Activated CD4-positive, alpha-beta T cell treated with anti-CD3 and anti-CD28 coated beads, Interleukin-2, amount 10 ng/mL, durations not matched to agents 24 days and 14 days (primary cell): ENCODE results near the gene PTF1A. TPM values are rescaled to one million over a fixed set of nuclear protein-coding genes. Genes with fewer than 3 reads are reported as not detected.

Experiments used
- DNase-seq: peaks from one replicate; pipeline ENCODE4 v3.0.0; 2022
- H3K27ac Mint-ChIP-seq: one replicate; pipeline ENCODE4 v1.8.0; 2022; ENCODE audit warnings: mild to moderate bottlenecking, mixed read lengths
- H3K27me3 Mint-ChIP-seq: one replicate; pipeline ENCODE4 v1.8.0; 2022; ENCODE audit warnings: mixed read lengths
- H3K36me3 Mint-ChIP-seq: one replicate; pipeline ENCODE4 v1.8.0; 2022; ENCODE audit warnings: low read depth, mild to moderate bottlenecking, mixed read lengths
- H3K4me1 Mint-ChIP-seq: one replicate; pipeline ENCODE4 v1.8.0; 2021; ENCODE audit warnings: mixed read lengths
- H3K4me3 Mint-ChIP-seq: one replicate; pipeline ENCODE4 v1.8.0; 2022; ENCODE audit warnings: mild to moderate bottlenecking, moderate library complexity, mixed read lengths
- H3K9me3 Mint-ChIP-seq: one replicate; pipeline ENCODE4 v1.8.0; 2021; ENCODE audit warnings: mixed read lengths
- intact Hi-C: fragments of 100-400 bp; cut with micrococcal nuclease; formaldehyde crosslinking; loops from one replicate; pipeline ENCODE4 v1.15.1; 2023
- total RNA-seq: library from RNA; stranded (reverse); gene quantifications from 2 replicates; pipeline ENCODE4 v1.2.3, GENCODE V29; 2022

Gene PTF1A
- total RNA-seq, 1 donor from 2014 or later: not detected

DNA sequence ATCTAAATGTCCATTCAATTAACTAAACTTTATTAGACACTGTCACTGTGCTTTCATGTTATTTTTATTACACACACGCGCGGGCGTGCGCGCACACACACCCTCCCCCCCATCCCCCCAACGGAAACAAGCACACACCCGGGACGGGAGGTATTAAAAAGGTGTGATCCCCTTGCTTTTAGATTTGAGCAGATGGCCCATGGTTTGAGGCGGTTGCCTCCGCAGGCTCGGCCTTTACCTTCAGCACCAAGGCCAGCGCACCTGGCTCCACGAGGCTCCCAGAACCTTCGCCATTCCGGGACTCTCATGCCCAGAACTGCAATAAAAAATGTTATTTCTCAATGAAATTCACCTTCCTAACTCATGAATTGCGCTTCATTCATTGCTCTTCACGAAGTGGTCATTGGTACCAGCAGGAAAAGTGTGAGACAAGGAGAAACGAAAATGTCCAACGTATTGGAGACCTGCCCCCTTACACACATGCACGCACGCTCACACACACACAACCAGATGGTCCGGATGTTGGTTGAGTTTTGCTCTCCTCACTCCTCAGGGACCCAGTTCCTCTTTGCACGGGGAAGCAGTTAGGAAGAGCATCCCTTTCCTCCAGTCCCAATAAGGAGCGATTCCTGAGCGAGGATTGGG lies 20.8 kb upstream of the PTF1A start:
- Mint-ChIP-seq H3K4me1 (no peaks in the 10 kb centered on the region), H3K36me3 (no peaks in the 10 kb centered on the region), H3K27ac (no peak overlapping the region), H3K4me3 (no peak overlapping the region), H3K9me3 (peaks cover 5% of the 10 kb centered on the region), H3K27me3 (peaks cover 64% of the 10 kb centered on the region)
- no peak for DNase-seq
- intact Hi-C loops: loop anchor here (10.0 kb wide), 1 partner anchor 697 kb away; no protein-coding TSS in a partner anchor

DNA sequence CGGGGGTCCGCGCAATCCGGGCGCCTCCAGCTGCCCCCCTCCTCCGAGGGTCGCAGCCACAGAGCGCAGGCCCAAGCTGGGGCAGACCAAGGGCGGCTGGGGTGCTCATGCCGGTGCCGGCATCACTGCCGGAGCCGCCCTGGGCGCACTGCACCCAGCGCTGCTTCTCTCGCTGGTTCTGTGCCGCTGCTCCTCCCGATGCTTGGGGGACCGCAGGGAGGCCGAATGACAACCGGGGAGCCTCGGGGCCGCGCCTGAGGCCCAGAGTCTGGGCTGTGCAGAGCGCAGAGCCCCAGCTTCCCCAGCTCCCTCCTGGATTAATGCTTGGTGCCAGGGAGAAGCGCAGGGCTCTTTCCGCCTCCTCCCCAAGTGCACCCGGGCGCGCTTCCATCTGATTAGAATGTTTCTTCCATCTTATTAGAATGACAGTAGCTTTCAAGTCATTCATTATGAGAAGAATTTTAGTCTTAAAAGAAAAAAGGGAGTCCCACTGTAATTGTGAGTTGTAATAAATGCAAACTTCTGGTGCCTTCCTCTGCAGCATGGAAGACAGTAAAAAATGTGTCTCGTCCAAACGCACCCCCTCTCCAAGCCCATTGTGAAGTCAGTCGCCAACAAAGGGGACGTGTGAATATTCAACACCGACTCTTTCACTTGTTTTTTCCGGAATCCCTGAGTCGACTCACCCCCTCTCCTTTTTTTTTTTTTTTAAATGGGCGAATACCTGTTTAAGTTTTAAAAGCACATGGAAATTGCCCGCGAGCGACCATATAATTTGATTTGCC lies 19.5 kb upstream of the PTF1A start:
- Mint-ChIP-seq H3K27ac (peak overlapping the region; percentile 48), H3K9me3 (peaks cover 5% of the 10 kb centered on the region), H3K27me3 (peaks cover 72% of the 10 kb centered on the region), H3K4me3 (no peak overlapping the region), H3K4me1 (no peaks in the 10 kb centered on the region), H3K36me3 (no peaks in the 10 kb centered on the region)
- DNase-seq: no peak
- intact Hi-C loops: loop anchor here (2.0 to 10.0 kb wide), 3 partner anchors 18 to 698 kb away; no protein-coding TSS in a partner anchor

DNA sequence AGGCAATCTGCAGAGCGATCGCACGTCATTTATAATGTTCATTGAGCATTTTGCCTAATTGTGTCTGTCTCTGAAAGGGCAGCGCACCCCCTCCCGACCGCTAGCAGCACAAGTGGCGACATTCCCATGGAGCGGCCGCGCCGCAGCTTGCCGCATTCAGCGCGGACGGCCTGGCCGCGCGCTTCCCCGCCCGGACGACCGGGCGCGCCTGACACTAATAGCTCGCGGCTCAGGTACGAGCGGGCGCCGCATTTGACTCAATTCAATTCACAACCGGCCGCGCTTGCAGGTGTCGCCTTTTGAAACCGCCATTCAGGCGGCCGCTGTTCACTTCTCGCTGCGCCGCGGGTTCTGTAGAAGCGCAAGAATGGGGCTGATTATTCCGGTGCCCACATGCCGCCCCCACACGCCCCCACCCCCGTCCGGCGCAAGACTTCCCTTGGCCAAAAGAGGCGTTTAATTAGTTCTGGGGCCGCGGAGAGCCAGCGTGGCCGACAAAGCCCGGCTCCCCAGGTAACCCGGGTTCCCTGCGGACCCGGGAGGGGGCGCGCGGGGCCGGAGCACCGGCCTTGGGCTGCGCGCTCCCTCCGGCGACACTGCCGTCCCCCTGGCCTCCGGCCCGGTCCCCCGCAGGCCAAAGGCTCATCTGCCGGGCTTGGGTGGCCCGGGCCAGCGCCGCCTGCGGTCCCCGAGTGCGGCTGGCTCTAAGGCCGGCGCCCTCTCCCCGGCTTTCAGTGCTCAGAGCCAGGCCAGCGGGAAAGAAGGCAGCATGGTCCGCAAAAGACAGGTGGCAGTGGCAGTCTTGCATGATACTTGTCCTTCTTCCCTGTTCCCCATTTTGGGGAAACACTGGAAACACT lies 18.7 kb upstream of the PTF1A start:
- no peak overlapping the region for H3K4me3 Mint-ChIP-seq
- H3K27me3 Mint-ChIP-seq: peaks cover 72% of the 10 kb centered on the region
- no peak for DNase-seq
- H3K9me3 Mint-ChIP-seq: peaks cover 5% of the 10 kb centered on the region
- no peak overlapping the region for H3K27ac Mint-ChIP-seq
- H3K4me1 Mint-ChIP-seq: no peaks in the 10 kb centered on the region
- no peaks in the 10 kb centered on the region for H3K36me3 Mint-ChIP-seq
- intact Hi-C loops: loop anchor here (2.0 to 10.0 kb wide), 3 partner anchors 17 to 699 kb away; no protein-coding TSS in a partner anchor

DNA sequence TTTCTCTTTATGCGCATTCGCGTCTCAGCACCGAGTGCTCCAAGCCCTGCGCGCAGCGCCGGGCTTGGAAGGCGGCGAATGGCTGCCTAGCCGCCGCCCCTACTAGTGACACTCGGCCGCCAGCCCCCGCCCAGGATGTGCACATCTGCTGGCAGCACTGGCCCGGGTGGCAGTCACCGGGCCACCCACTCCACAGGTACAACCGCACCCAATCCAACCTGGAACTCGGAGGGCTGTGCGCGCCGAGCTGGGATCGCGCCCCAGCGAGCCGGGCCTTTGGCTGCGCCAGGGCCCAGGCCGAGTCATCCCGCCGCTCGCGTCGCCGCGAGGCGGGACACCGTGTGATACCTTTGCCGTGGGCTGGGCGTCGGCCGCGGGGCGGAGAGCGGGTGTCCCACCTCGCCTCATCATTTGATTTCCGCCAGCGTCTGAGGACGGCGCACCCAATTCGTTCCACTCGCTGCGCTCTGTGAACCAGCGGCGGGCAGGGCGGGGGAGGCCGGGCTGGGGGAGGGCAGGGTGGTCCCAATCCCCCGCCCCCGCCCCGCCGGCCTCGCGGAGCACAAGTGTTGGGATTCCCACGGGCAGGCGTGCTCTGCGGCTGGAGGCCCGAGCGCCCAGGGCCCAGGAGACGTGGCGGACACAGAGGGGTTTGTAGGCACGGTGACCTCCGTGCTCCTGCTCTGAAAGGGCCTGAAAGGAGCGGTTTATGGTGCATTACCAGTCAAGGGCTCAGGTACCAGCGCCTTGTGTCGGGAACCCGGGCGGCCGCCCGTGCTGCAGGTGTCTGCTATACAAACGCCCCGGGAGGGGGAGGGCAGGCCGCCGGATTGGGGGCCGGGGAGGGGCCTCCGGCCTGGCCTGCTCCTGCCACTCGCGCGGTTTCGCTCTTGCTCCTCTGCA lies 17.8 kb upstream of the PTF1A start:
- peaks cover 5% of the 10 kb centered on the region for H3K9me3 Mint-ChIP-seq
- no peak overlapping the region for H3K27ac Mint-ChIP-seq
- peaks cover 67% of the 10 kb centered on the region for H3K27me3 Mint-ChIP-seq
- no peak overlapping the region for H3K4me3 Mint-ChIP-seq
- no peak for DNase-seq
- no peaks in the 10 kb centered on the region for H3K36me3 Mint-ChIP-seq
- intact Hi-C loops: loop anchor here (10.0 kb wide), 1 partner anchor 700 kb away; no protein-coding TSS in a partner anchor
- H3K4me1 Mint-ChIP-seq: no peaks in the 10 kb centered on the region

DNA sequence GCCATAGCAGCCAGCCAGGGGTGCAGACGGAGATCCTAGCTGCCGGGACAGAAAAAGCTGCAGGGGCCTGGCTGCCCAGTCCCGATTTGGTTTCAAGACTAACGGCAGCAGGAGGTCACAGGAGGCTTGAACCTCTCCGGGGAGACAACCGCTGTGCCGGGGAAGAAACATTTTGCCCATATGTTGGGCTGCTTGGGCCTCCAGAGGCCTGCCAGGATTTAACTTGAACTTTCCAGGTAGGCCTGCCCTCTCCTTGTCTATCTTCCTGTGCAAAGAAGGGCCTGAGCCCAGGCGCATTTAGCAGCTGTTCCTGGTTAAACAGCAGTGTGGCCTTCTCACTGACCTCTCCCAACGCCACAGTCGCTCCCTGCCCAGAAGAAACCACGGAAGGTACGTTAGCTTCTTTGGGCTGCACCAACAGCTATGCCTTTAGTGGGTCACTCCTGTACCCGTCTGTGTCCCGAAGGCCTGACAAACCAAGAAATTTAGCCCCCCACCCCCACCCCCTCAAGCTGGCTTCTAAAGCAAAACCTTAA lies 17.1 kb upstream of the PTF1A start:
- H3K27me3 Mint-ChIP-seq: peaks cover 65% of the 10 kb centered on the region
- DNase-seq: no peak

DNA sequence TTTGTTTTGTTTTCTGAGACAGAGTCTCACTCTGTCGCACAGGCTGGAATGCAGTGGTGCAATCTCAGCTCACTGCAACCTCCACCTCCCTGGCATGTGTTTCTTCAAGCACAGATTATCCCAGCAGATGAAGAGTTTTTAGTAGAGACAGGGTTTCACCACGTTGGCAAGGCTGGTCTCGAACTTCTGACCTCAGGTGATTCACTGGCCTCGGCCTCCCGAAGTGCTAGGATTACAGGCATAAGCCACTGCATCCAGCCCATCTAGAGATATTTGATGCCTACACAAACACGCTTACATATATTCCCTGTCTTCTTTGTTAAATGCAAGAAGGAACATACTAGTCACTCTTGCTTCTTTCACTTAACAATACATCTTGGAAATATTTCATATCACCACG lies 5.9 kb upstream of the PTF1A start:
- H3K4me1 Mint-ChIP-seq: no peaks in the 10 kb centered on the region
- DNase-seq: no peak
- intact Hi-C loops: no loop called here
- H3K9me3 Mint-ChIP-seq: no peaks in the 10 kb centered on the region
- no peak overlapping the region for H3K4me3 Mint-ChIP-seq
- no peak overlapping the region for H3K27ac Mint-ChIP-seq
- no peaks in the 10 kb centered on the region for H3K36me3 Mint-ChIP-seq
- H3K27me3 Mint-ChIP-seq: peaks cover 49% of the 10 kb centered on the region

More for the DNA sequence above, 17.1 kb upstream of the PTF1A start:
- intact Hi-C loops: loop anchor here (10.0 kb wide), 1 partner anchor 700 kb away; no protein-coding TSS in a partner anchor
- Mint-ChIP-seq H3K4me1 (no peaks in the 10 kb centered on the region), H3K4me3 (no peak overlapping the region), H3K9me3 (peaks cover 5% of the 10 kb centered on the region), H3K27ac (peak overlapping the region; percentile 29), H3K36me3 (no peaks in the 10 kb centered on the region)

DNA sequence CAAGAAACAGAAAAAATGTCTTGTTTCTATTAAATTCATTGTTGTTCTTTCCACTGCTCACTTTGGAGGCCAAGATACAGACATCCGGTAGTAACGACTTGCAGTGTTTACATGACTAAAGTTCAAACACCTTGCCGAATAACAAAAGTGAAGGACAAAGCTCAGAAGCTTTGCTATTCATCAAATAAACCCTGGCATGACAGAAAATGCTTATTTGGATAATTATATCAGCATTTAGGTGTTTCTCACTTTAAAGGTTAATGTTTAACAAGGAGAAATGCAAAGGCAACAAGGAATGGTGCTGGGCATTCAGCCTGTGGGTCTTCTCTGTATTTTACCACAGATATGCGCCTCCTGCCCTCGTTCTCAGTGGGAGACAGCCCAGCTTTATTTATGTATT lies 5.4 kb upstream of the PTF1A start:
- Mint-ChIP-seq H3K27ac (no peak overlapping the region), H3K27me3 (peaks cover 52% of the 10 kb centered on the region), H3K4me1 (no peaks in the 10 kb centered on the region), H3K36me3 (no peaks in the 10 kb centered on the region), H3K4me3 (no peak overlapping the region), H3K9me3 (no peaks in the 10 kb centered on the region)
- DNase-seq: no peak
- intact Hi-C loops: no loop called here

DNA sequence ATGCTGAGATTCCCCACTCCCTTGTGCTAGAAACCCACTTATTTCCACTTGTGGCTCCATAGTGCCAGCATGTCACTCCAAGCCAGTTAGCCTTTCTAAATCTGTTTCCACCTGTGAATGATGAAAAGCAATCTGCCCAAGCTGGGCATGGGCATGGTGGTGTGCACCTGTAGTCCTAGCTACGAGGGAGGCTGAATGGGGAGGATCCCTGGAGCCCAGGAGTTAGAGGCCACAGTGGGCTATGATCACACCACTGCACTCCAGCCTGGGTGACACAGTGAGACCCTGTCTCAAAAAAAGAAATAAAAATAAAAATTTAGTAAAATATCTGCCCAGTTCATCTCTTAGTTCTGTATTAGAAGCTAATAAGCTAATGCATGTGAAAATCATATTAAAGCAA lies 5.0 kb upstream of the PTF1A start:
- H3K9me3 Mint-ChIP-seq: no peaks in the 10 kb centered on the region
- H3K36me3 Mint-ChIP-seq: no peaks in the 10 kb centered on the region
- no peak overlapping the region for H3K27ac Mint-ChIP-seq
- H3K27me3 Mint-ChIP-seq: peaks cover 50% of the 10 kb centered on the region
- H3K4me3 Mint-ChIP-seq: no peak overlapping the region
- no peaks in the 10 kb centered on the region for H3K4me1 Mint-ChIP-seq
- DNase-seq: no peak
- intact Hi-C loops: no loop called here

DNA sequence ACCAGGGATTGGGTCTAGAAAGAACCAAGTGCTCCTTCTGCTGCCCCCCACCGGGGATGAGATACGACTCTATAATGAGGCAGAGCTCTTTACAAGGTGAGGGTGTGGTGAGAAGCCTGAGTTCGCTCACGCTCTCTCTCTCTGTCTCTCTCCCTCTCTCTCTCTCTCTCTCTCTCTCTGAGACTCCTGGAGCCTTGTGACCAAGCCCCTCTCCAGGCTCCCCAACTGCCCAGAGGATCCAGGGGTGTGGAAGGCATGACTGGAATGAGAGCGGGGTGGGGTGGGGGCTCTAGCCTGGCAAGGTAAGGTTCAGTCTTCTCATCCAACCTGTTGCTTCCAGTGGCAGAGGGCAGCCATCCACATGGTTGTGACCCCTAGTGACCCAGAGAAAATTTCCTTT lies 3.1 kb upstream of the PTF1A start:
- no peak for DNase-seq
- Mint-ChIP-seq H3K4me1 (peaks cover 2% of the 10 kb centered on the region), H3K27ac (no peak overlapping the region), H3K36me3 (peaks cover 2% of the 10 kb centered on the region), H3K27me3 (peaks cover 52% of the 10 kb centered on the region), H3K4me3 (no peak overlapping the region), H3K9me3 (peaks cover 4% of the 10 kb centered on the region)
- intact Hi-C loops: no loop called here

DNA sequence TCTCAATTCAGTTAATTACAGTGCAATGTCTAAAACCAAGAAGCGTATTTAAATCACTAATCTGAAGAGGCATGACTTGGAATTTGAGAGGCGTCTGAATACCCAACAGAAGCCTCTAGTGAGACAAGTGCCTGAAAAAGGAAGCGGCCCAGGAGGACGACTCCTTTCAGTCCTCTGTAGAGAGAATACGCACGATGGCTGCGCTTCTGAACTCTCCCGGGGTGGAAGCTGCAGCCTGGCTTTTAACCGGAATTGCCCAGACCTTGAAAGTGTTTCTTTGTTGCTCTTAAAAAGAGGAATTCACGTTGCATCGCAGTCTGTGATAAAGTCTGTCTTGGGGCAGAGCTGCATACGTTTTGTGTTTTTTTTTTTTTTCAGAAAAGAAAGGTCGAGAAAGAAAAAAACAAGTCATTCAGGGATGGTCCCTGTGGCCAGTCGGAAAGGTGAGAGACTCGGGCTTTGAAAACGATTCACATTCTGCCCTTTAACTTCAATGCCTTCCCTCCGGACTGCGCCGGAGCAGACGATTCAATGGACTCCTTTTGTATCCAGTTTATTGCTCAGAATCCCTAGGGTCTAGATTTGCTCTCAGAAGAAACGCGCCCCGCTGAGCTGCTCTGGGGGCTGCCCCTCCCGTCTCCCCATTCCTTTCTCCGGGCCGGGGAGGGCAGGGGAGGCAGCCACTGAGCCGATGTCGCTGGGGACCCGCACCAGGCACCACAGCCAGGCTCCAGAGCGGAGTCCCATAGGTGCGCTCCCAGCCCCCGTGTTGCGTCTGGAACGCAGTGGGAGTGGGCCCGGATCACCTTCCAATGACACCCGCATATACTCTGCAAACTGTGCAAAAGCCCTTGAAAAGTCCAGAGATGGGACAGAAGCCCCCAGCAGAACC lies 994 bp upstream of the PTF1A start:
- Mint-ChIP-seq H3K36me3 (peaks cover 2% of the 10 kb centered on the region), H3K4me1 (peaks cover 2% of the 10 kb centered on the region), H3K9me3 (peaks cover 8% of the 10 kb centered on the region), H3K27ac (no peak overlapping the region), H3K27me3 (peaks cover 65% of the 10 kb centered on the region), H3K4me3 (no peak overlapping the region)
- DNase-seq: no peak
- intact Hi-C loops: loop anchor here (2.0 to 5.0 kb wide), 2 partner anchors 18 to 1674 kb away; no protein-coding TSS in a partner anchor

DNA sequence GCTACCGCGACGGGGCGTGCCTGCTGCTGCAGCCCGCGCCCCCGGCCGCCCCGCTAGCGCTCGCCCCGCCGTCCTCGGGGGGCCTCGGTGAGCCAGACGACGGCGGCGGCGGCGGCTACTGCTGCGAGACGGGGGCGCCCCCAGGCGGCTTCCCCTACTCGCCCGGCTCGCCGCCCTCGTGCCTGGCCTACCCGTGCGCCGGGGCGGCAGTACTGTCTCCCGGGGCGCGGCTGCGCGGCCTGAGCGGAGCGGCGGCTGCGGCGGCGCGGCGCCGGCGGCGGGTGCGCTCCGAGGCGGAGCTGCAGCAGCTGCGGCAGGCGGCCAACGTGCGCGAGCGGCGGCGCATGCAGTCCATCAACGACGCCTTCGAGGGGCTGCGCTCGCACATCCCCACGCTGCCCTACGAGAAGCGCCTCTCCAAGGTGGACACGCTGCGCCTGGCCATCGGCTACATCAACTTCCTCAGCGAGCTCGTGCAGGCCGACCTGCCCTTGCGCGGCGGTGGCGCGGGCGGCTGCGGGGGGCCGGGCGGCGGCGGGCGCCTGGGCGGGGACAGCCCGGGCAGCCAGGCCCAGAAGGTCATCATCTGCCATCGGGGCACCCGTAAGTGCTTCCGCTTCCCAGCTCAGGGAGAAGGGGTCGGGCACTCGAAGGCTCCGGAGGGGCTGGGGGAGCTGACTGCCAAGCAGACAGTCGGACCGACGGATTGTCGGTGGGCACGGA lies 761 bp downstream of the PTF1A start:
- Mint-ChIP-seq H3K4me3 (no peak overlapping the region), H3K9me3 (peaks cover 8% of the 10 kb centered on the region), H3K36me3 (peaks cover 2% of the 10 kb centered on the region), H3K4me1 (peaks cover 2% of the 10 kb centered on the region), H3K27ac (no peak overlapping the region), H3K27me3 (peaks cover 71% of the 10 kb centered on the region)
- DNase-seq: peak; percentile 50
- intact Hi-C loops: loop anchor here (5.0 kb wide), 1 partner anchor 1676 kb away; no protein-coding TSS in a partner anchor
